A549 (cell line): Measurements from ENCODE around the gene QPRT. TPM values are rescaled to one million over a fixed set of nuclear protein-coding genes. Genes with fewer than 3 reads are reported as not detected.

Experiments
- ATAC-seq, 2 experiments: fragments of 200-7000 bp in 1 of 2; fragments of >200 bp in 1 of 2; cut with Nextera tagmentation in 1 of 2; cut with Tn5 transposase in 1 of 2; 3 replicates each; pipeline versions ENCODE4 v1.8.0 to v1.9.1; 2018 to 2020; ENCODE audit warnings: mild to moderate bottlenecking in 1 of 2, moderate library complexity in 1 of 2
- CTCF ChIA-PET: fragments of 300-600 bp; sonication (Branson Sonifier 250); formaldehyde crosslinking; extraction: SDS; loops from one replicate; lab custom pipeline; 2021; ENCODE audit warnings: antibody characterized with exemption, inconsistent platforms; lab: Yijun Ruan, JAX
- POLR2A ChIA-PET: fragments of 350-600 bp; formaldehyde crosslinking; extraction: SDS; loops from one replicate; lab custom pipeline; 2021; ENCODE audit warnings: antibody characterized with exemption, inconsistent platforms; lab: Yijun Ruan, JAX
- DNase-seq, 2 experiments: peaks; one replicate each; pipeline versions ENCODE4 v3.0.0 to v3.0.0-alpha.2; 2011 to 2016; ENCODE audit warnings: low read depth in 1 of 2, low spot score in 1 of 2
- FAIRE-seq: peaks from 2 replicates; lab custom pipeline; 2011; peaks lifted over from hg19 to GRCh38; lab: Jason Lieb, UNC
- H3K27ac ChIP-seq, 2 experiments: fragments of >200 bp; sonication (Bioruptor Twin); formaldehyde crosslinking; 3 replicates each; pipeline ENCODE4 v1.5.1; 2016 to 2017
- H3K4me1 ChIP-seq: fragments of >200 bp; sonication (Bioruptor Twin); formaldehyde crosslinking; 3 replicates; pipeline ENCODE4 v1.6.1; 2016
- H3K4me2 ChIP-seq: fragments of >200 bp; sonication (Bioruptor Twin); formaldehyde crosslinking; 3 replicates; pipeline ENCODE4 v1.6.1; 2016
- H3K4me3 ChIP-seq: fragments of >200 bp; sonication (Bioruptor Twin); formaldehyde crosslinking; 3 replicates; pipeline ENCODE4 v1.5.1; 2016
- H3K9me3 ChIP-seq: fragments of >200 bp; sonication (Bioruptor Twin); formaldehyde crosslinking; 3 replicates; pipeline ENCODE4 v1.6.1; 2016
- ATOH8 ChIP-seq: fragments of 250-450 bp; sonication (Bioruptor Pico); IDR thresholded peaks from 2 replicates; pipeline ENCODE4 v1.5.0; 2020; ENCODE audit warnings: low read depth, mild to moderate bottlenecking, moderate library complexity
- CEBPB ChIP-seq, 2 experiments: fragments of >200 bp in 1 of 2; sonication (Bioruptor Twin) in 1 of 2; formaldehyde crosslinking in 1 of 2; IDR thresholded peaks; 2 replicates each; pipeline ENCODE4 v1.6.1; 2012 to 2016
- CHD2 ChIP-seq: fragments of 150-350 bp; IDR thresholded peaks from 2 replicates; pipeline ENCODE4 v1.6.1; 2014; ENCODE audit warnings: low read length; ENCODE audit not compliant: partially characterized antibody
- FOSL2 ChIP-seq, 2 experiments: fragments of 450-650 bp in 1 of 2; fragments of >200 bp in 1 of 2; sonication (Bioruptor Twin) in 1 of 2; formaldehyde crosslinking; IDR thresholded peaks; 2 replicates each; pipeline versions ENCODE4 v1.5.0 to v1.6.1; 2016 to 2020; ENCODE audit warnings: mild to moderate bottlenecking in 1 of 2, moderate library complexity in 1 of 2
- HOXA7 ChIP-seq: fragments of 250-450 bp; sonication (Bioruptor Pico); IDR thresholded peaks from 2 replicates; pipeline ENCODE4 v1.5.0; 2020; ENCODE audit warnings: mild to moderate bottlenecking, moderate library complexity
- HOXB13 ChIP-seq: fragments of 250-450 bp; sonication (Bioruptor Pico); IDR thresholded peaks from 2 replicates; pipeline ENCODE4 v1.5.0; 2020; ENCODE audit warnings: low read depth, mild to moderate bottlenecking, moderate library complexity
- KDM1A ChIP-seq: fragments of 200-600 bp; sonication (generic); IDR thresholded peaks from 2 replicates; pipeline ENCODE4 v1.6.1; 2016; ENCODE audit warnings: low read depth, mild to moderate bottlenecking
- MAFK ChIP-seq: fragments of 450-650 bp; IDR thresholded peaks from 2 replicates; pipeline ENCODE4 v1.6.1; 2014; ENCODE audit not compliant: partially characterized antibody
- MAZ ChIP-seq: fragments of 150-350 bp; IDR thresholded peaks from 2 replicates; pipeline ENCODE4 v1.6.1; 2014; ENCODE audit warnings: antibody characterized with exemption, low read depth, low read length, borderline replicate concordance
- NFE2L2 ChIP-seq: fragments of 150-350 bp; conservative IDR thresholded peaks from 2 replicates; pipeline ENCODE4 v1.6.1; 2014; ENCODE audit warnings: low read length
- PHF8 ChIP-seq: fragments of 200-600 bp; sonication (generic); IDR thresholded peaks from 2 replicates; pipeline ENCODE4 v1.6.1; 2016; ENCODE audit warnings: low read depth, mild to moderate bottlenecking, antibody characterized with exemption, moderate library complexity, borderline replicate concordance
- POLR2A ChIP-seq: IDR thresholded peaks from 2 replicates; pipeline ENCODE4 v1.6.1; 2012; ENCODE audit warnings: mild to moderate bottlenecking, low read length
- POLR2AphosphoS2 ChIP-seq: conservative IDR thresholded peaks from 2 replicates; pipeline ENCODE4 v1.6.1; 2012; ENCODE audit warnings: low read length, improper control_type of control experiment, inconsistent platforms
- RCOR1 ChIP-seq: fragments of 150-350 bp; IDR thresholded peaks from 2 replicates; pipeline ENCODE4 v1.6.1; 2014; ENCODE audit warnings: antibody characterized with exemption, low read length, low read depth
- RFX5 ChIP-seq: fragments of 450-650 bp; IDR thresholded peaks from 2 replicates; pipeline ENCODE4 v1.7.1; 2014; ENCODE audit warnings: antibody characterized with exemption, mild to moderate bottlenecking, moderate library complexity
- RNF2 ChIP-seq: fragments of 200-600 bp; sonication (generic); IDR thresholded peaks from 2 replicates; pipeline ENCODE4 v1.6.1; 2016; ENCODE audit warnings: low read depth, mild to moderate bottlenecking, antibody characterized with exemption, moderate library complexity, borderline replicate concordance
- SMC3 ChIP-seq: fragments of >200 bp; sonication (Bioruptor Twin); formaldehyde crosslinking; IDR thresholded peaks from 3 replicates; pipeline ENCODE4 v1.6.1; 2018; ENCODE audit warnings: inconsistent platforms
- SREBF2 ChIP-seq: fragments of 450-650 bp; IDR thresholded peaks from 2 replicates; pipeline ENCODE4 v1.6.1; 2014; ENCODE audit warnings: mild to moderate bottlenecking, moderate library complexity
- ZFP36 ChIP-seq: fragments of 450-650 bp; IDR thresholded peaks from 2 replicates; pipeline ENCODE4 v1.6.1; 2014; ENCODE audit warnings: borderline replicate concordance; ENCODE audit not compliant: partially characterized antibody
- ZNF302 ChIP-seq: fragments of 250-450 bp; sonication (Bioruptor Pico); IDR thresholded peaks from 2 replicates; pipeline ENCODE4 v1.9.0; 2021; ENCODE audit warnings: inconsistent platforms, mild to moderate bottlenecking, moderate library complexity
- WGBS: methylation state at CpG from one replicate; pipeline ENCODE4 v1.1.6; 2017; ENCODE audit errors: missing lambda C conversion rate; 5-methylcytosine and 5-hydroxymethylcytosine counted together
- polyA plus RNA-seq, 4 experiments: library from polyadenylated mRNA; depleted of rRNA in 3 of 4; stranded (reverse); fragments of >200 nt; fragmentation: RNase III in 1 of 4; extraction: RNeasy Plus Mini Kit Qiagen cat#74134 plus additional on column Dnase treatment in 1 of 4; gene quantifications; 2 replicates in 3 of 4; 3 replicates in 1 of 4; pipeline ENCODE4 v1.2.3, GENCODE V29; 2011 to 2017
- TF ChIP-seq, protein P1 (sequence below): fragments of 200-600 bp; sonication (generic); IDR thresholded peaks from 2 replicates; pipeline ENCODE4 v1.6.1; 2016; ENCODE audit warnings: antibody characterized with exemption, mild to moderate bottlenecking, moderate library complexity
- TF ChIP-seq, protein P2 (sequence below): fragments of 250-450 bp; sonication (Bioruptor Pico); IDR thresholded peaks from 2 replicates; pipeline ENCODE4 v1.5.0; 2021; ENCODE audit warnings: mild to moderate bottlenecking, moderate library complexity, borderline replicate concordance

The QPRT gene
- polyA plus RNA-seq, 2 of the 4 experiments (the other 2 are of a cell fraction): 1.7 to 2.1 TPM

- TF ChIP-seq, protein P1, sequence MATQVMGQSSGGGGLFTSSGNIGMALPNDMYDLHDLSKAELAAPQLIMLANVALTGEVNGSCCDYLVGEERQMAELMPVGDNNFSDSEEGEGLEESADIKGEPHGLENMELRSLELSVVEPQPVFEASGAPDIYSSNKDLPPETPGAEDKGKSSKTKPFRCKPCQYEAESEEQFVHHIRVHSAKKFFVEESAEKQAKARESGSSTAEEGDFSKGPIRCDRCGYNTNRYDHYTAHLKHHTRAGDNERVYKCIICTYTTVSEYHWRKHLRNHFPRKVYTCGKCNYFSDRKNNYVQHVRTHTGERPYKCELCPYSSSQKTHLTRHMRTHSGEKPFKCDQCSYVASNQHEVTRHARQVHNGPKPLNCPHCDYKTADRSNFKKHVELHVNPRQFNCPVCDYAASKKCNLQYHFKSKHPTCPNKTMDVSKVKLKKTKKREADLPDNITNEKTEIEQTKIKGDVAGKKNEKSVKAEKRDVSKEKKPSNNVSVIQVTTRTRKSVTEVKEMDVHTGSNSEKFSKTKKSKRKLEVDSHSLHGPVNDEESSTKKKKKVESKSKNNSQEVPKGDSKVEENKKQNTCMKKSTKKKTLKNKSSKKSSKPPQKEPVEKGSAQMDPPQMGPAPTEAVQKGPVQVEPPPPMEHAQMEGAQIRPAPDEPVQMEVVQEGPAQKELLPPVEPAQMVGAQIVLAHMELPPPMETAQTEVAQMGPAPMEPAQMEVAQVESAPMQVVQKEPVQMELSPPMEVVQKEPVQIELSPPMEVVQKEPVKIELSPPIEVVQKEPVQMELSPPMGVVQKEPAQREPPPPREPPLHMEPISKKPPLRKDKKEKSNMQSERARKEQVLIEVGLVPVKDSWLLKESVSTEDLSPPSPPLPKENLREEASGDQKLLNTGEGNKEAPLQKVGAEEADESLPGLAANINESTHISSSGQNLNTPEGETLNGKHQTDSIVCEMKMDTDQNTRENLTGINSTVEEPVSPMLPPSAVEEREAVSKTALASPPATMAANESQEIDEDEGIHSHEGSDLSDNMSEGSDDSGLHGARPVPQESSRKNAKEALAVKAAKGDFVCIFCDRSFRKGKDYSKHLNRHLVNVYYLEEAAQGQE: no peak
- no peak for TF ChIP-seq POLR2A
Observed at GRCh38 chr16:29719063-29719462, 40.1 kb downstream of the QPRT start (continued).

DNA sequence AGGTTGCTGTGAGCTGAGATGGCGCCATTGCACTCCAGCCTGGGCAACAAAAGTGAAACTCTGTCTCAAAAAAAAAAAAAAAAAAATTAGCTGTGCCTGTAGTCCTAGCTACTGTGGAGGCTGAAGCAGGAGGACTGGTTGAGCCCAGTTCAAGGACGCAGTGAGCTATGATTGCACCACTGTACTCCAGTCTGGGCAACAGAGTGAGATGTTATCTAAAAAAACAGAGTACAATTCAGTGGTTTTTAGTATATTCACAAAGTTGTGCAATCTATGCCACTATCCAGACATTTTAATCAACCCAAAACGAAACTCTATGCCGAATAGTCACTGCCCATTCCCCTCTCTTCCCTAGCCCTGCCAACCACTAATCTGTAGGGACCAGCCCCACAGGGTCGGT, 41.7 kb downstream of the QPRT start:
- H3K27ac ChIP-seq: no peak overlapping the region
- no peaks in the 10 kb centered on the region for H3K9me3 ChIP-seq
- H3K4me2 ChIP-seq: no peak overlapping the region
- POLR2A ChIA-PET: interaction anchor here (0.6 to 0.9 kb wide), 2 partner anchors 69 to 792 kb away, joined by 3 read pairs; no protein-coding TSS in a partner anchor
- no peak overlapping the region for H3K4me3 ChIP-seq
- DNase-seq: no peak
- H3K4me1 ChIP-seq: no peaks in the 10 kb centered on the region
- FAIRE-seq: no peak
- TF ChIP-seq SREBF2 (no peak), KDM1A (no peak), FOSL2 (IDR thresholded peaks at IDR 0.05) (no peak), FOSL2 (CRISPR knock-in tag; IDR thresholded peaks at IDR 0.05) (no peak), RCOR1 (no peak), CEBPB (IDR thresholded peaks at IDR 0.05) (no peak), MAFK (no peak), RNF2 (no peak), SMC3 (no peak), MAZ (no peak), ZNF302 (no peak), HOXB13 (no peak), RFX5 (no peak), ATOH8 (CRISPR knock-in tag) (no peak), ZFP36 (no peak), NFE2L2 (no peak), CHD2 (no peak), HOXA7 (CRISPR knock-in tag) (no peak), PHF8 (no peak), POLR2AphosphoS2 (no peak)
- TF ChIP-seq, protein P2, sequence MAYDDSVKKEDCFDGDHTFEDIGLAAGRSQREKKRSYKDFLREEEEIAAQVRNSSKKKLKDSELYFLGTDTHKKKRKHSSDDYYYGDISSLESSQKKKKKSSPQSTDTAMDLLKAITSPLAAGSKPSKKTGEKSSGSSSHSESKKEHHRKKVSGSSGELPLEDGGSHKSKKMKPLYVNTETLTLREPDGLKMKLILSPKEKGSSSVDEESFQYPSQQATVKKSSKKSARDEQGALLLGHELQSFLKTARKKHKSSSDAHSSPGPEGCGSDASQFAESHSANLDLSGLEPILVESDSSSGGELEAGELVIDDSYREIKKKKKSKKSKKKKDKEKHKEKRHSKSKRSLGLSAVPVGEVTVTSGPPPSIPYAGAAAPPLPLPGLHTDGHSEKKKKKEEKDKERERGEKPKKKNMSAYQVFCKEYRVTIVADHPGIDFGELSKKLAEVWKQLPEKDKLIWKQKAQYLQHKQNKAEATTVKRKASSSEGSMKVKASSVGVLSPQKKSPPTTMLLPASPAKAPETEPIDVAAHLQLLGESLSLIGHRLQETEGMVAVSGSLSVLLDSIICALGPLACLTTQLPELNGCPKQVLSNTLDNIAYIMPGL: no peak
- no peak for ATAC-seq
- 79% methylated on average over 5 of the region's 5 CpGs for WGBS
- CTCF ChIA-PET: interaction anchor here (0.8 to 7.1 kb wide), 5 partner anchors 8 to 128 kb away, joined by 3 to 84 read pairs (median 4); no protein-coding TSS in a partner anchor
